Colonic mucosa (tissue), 4 donors: ENCODE results near the gene POLRMT. TPM values are rescaled to one million over a fixed set of nuclear protein-coding genes. Genes with fewer than 3 reads are reported as not detected.

Experiments used
- DNase-seq: peaks from one replicate; pipeline ENCODE4 v3.0.0-alpha.2; 2020
- H3K27ac ChIP-seq: fragments of 200-600 bp; one replicate; pipeline ENCODE4 v1.8.0; 2021
- H3K27me3 ChIP-seq: fragments of 200-600 bp; one replicate; pipeline ENCODE4 v1.8.0; 2021
- H3K36me3 ChIP-seq: fragments of 200-600 bp; one replicate; pipeline ENCODE4 v1.8.0; 2021
- H3K4me1 ChIP-seq: fragments of 200-600 bp; one replicate; pipeline ENCODE4 v1.8.0; 2021; ENCODE audit warnings: mild to moderate bottlenecking
- H3K4me3 ChIP-seq: fragments of 200-600 bp; one replicate; pipeline ENCODE4 v1.8.0; 2021
- H3K9ac ChIP-seq, 2 donors: one replicate each; pipeline ENCODE4 v1.7.0; 2013; ENCODE audit warnings: control low read depth in 2 of 2, low read depth in 2 of 2, low read length in 2 of 2
- H3K9me3 ChIP-seq: fragments of 200-600 bp; one replicate; pipeline ENCODE4 v1.8.0; 2021
- intact Hi-C: fragments of 100-400 bp; cut with DNase I; formaldehyde crosslinking; loops from one replicate; pipeline ENCODE4 v1.14.1; 2022
- total RNA-seq, 2 donors: library from RNA; stranded (reverse); fragmentation: NEBNext Ultra II Directional in 1 of 2; extraction: Animal tissue kit (Norgen Biotek cat#: 25700) in 1 of 2; gene quantifications; one replicate each; pipeline ENCODE4 v1.2.1, GENCODE V29; 2021
- TF ChIP-seq, protein P1 (sequence below): fragments of 200-600 bp; IDR thresholded peaks from one replicate; pipeline ENCODE4 v1.8.0; 2022; ENCODE audit warnings: antibody characterized with exemption, mild to moderate bottlenecking
- donor health status: healthy.
- donor health status: DM: no; HTN: no; CAD: no.
- donor health status: DM: no; HTN: no; CAD: no.

POLRMT gene
- total RNA-seq, 2 donors from 2014 or later = 50.2 to 77.3 TPM

DNA sequence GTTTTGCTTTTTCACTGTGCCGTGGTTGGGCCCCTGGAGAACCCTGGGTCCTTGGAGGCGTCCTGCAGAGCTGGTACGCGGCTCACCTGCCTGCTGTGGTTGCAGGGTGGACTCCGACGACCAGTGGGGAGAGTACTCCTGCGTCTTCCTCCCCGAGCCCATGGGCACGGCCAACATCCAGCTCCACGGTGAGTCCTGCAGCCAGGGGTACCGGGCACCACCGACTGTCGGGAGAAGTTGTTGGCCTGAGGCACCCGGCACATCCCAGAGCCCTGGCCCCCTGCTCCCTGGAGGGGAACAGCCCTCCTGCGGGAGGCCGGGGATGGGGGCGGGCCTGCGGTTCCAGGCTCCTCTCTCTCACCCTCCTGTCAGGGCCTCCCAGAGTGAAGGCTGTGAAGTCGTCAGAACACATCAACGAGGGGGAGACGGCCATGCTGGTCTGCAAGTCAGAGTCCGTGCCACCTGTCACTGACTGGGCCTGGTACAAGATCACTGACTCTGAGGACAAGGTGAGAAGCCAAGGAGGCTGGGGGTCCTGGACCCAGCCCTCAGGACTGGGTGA lies 53.0 kb downstream of the POLRMT start:
- intact Hi-C loops = loop anchor here (5.0 to 10.0 kb wide), 2 partner anchors 84 to 152 kb away; partner anchors contain the start of gene RNF126
- TF ChIP-seq, protein P1, sequence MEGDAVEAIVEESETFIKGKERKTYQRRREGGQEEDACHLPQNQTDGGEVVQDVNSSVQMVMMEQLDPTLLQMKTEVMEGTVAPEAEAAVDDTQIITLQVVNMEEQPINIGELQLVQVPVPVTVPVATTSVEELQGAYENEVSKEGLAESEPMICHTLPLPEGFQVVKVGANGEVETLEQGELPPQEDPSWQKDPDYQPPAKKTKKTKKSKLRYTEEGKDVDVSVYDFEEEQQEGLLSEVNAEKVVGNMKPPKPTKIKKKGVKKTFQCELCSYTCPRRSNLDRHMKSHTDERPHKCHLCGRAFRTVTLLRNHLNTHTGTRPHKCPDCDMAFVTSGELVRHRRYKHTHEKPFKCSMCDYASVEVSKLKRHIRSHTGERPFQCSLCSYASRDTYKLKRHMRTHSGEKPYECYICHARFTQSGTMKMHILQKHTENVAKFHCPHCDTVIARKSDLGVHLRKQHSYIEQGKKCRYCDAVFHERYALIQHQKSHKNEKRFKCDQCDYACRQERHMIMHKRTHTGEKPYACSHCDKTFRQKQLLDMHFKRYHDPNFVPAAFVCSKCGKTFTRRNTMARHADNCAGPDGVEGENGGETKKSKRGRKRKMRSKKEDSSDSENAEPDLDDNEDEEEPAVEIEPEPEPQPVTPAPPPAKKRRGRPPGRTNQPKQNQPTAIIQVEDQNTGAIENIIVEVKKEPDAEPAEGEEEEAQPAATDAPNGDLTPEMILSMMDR = no peak
- no peak overlapping the region for H3K4me3 ChIP-seq
- no peaks in the 10 kb centered on the region for H3K27me3 ChIP-seq
- H3K9ac ChIP-seq = no peak overlapping the region
- no peak for DNase-seq
- H3K36me3 ChIP-seq = peaks cover 12% of the 10 kb centered on the region
- no peaks in the 10 kb centered on the region for H3K9me3 ChIP-seq
- H3K27ac ChIP-seq = no peak overlapping the region
- peaks cover 6% of the 10 kb centered on the region for H3K4me1 ChIP-seq

DNA sequence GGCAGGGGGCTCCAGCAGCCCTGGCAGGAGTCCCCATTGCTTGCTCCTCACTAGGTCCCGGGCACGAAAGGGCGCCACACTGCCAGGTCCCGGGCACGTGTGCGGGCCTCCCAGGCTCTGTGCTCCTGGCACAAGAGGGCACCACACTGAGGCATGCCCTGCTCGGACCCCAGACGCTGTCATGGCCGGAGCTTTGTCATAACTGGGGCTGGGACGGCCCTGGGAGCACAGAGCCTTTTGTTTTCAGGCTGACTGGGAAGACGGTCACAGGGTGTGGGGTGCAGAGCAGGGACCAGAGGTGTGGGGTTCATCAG lies 53.5 kb downstream of the POLRMT start:
- Histone ChIP-seq H3K36me3 (peaks cover 12% of the 10 kb centered on the region), H3K27me3 (no peaks in the 10 kb centered on the region), H3K9me3 (no peaks in the 10 kb centered on the region), H3K9ac (no peak overlapping the region), H3K27ac (no peak overlapping the region), H3K4me3 (no peak overlapping the region), H3K4me1 (peaks cover 10% of the 10 kb centered on the region)
- TF ChIP-seq, protein P1 = no peak
- intact Hi-C loops = loop anchor here (5.0 to 10.0 kb wide), 2 partner anchors 85 to 153 kb away; partner anchors contain the start of gene RNF126
- DNase-seq = no peak

DNA sequence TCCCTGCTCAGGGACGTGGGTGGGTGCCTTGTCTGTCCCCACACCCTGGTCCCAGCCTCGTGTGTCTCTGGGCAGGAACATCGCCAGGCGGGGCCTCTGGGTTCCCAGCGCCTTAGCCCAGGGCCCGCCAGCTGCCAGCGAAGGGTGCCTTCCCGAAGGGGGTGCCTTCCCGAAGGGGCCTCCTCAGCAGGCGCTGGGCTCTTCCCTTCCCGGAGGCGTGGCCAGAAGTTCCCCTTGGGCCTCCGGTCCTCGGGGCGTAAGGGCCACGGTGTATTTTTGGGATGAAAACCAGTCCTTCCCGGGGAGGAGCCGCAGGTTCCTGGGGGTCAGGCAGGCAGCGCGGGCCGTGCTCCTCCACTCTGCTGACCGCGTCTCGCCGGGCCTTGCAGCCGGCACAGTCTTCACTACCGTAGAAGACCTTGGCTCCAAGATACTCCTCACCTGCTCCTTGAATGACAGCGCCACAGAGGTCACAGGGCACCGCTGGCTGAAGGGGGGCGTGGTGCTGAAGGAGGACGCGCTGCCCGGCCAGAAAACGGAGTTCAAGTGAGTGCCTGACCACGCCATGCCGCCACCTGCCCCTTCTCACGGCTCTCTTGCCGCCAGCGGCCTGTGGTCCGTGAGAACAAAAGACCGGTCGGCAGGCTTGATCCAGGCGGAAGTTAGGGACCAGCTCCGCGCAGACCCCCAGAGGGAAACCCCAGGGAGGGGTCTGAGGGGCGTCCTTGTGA lies 54.1 kb downstream of the POLRMT start:
- H3K4me1 ChIP-seq = peaks cover 15% of the 10 kb centered on the region
- H3K27me3 ChIP-seq = no peaks in the 10 kb centered on the region
- DNase-seq = no peak
- H3K27ac ChIP-seq = no peak overlapping the region
- H3K36me3 ChIP-seq = peaks cover 12% of the 10 kb centered on the region
- TF ChIP-seq, protein P1 = no peak
- no peak overlapping the region for H3K4me3 ChIP-seq
- intact Hi-C loops = no loop called here
- H3K9ac ChIP-seq = no peak overlapping the region
- no peaks in the 10 kb centered on the region for H3K9me3 ChIP-seq

DNA sequence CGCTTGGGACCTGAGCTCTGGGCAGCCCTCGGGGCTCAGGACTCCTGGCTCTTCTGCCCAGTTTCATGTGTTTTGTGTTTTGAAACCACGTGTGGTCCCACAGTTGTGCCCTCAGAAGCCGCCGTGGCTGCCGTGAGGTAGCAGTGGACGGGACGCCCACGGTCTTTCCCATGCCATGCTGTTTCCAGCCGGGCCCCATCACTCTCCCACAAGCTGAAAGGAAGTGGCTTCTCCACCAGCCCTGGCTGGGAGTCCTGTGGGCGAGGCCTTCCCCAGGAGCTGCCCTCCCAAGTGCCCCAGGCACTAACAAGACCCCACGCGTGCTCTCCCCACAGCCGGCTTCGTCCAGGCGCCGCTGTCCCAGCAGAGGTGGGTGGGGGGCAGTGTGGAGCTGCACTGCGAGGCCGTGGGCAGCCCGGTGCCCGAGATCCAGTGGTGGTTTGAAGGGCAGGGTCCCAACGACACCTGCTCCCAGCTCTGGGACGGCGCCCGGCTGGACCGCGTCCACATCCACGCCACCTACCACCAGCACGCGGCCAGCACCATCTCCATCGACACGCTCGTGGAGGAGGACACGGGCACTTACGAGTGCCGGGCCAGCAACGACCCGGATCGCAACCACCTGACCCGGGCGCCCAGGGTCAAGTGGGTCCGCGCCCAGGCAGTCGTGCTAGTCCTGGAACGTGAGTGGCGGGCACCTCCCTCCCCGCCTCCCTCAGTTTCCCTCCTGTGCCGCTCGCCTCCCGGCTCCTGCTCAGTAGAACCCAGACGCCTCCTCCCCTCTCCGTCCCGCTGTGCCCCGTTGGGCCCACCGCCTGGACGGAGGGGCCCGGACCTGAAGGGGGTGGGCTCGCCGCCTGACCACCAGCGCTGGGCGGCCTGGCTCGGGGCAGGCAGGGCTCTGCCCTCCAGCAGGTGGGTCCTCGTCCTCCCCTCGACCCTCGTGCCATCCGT lies 55.6 kb downstream of the POLRMT start:
- H3K4me1 ChIP-seq = peaks cover 18% of the 10 kb centered on the region
- intact Hi-C loops = no loop called here
- DNase-seq = no peak

More for the DNA sequence above, 55.6 kb downstream of the POLRMT start:
- no peaks in the 10 kb centered on the region for H3K27me3 ChIP-seq
- TF ChIP-seq, protein P1 = no peak
- no peak overlapping the region for H3K27ac ChIP-seq
- H3K4me3 ChIP-seq = no peak overlapping the region
- H3K9ac ChIP-seq = peak overlapping the region in 1 of 2 donors; percentile 12
- H3K9me3 ChIP-seq = no peaks in the 10 kb centered on the region
- peaks cover 12% of the 10 kb centered on the region for H3K36me3 ChIP-seq
